ENCODE measurements around the gene DLG1. TPM values are rescaled to one million over a fixed set of nuclear protein-coding genes. Genes with fewer than 3 reads are reported as not detected.

Gene DLG1

GRCh38 chr3:196995646-196996355 is 302.6 kb downstream of the DLG1 start:
- Histone ChIP-seq H2BK120ac (ENCODE audit: low read depth, low read length) (no peak overlapping the region), H2BK15ac (ENCODE audit: low read depth, poor library complexity, severe bottlenecking) (no peak overlapping the region), H3K36me3 (ENCODE audit: control insufficient read depth in 1 of 2, insufficient read depth in 2 of 2, low read depth in 1 of 2, low read length in 2 of 2) (no peaks in the 10 kb centered on the region), H4K8ac (ENCODE audit: low read length) (no peak overlapping the region), H3K27ac (ENCODE audit: low read length, poor library complexity, severe bottlenecking) (no peak overlapping the region), H2BK5ac (ENCODE audit: low read depth, low read length, poor library complexity, severe bottlenecking) (no peak overlapping the region), H3K79me1 (replicated peaks; ENCODE audit: low read length, poor library complexity, severe bottlenecking) (no peaks in the 10 kb centered on the region), H3K9ac (ENCODE audit: low read length) (no peak overlapping the region), H3K9me3 (ENCODE audit: control insufficient read depth, low read length) (no peaks in the 10 kb centered on the region), H3K18ac (ENCODE audit: low read depth in 1 of 2, low read length in 2 of 2) (no peak overlapping the region), H2AFZ (ENCODE audit: low read depth, low read length) (no peak overlapping the region), H3K23ac (ENCODE audit: low read length in 2 of 2) (no peak overlapping the region), H3K4me3 (ENCODE audit: insufficient read depth in 1 of 2, low read depth in 1 of 2, low read length in 2 of 2) (no peak overlapping the region), H3K4ac (ENCODE audit: low read depth in 1 of 2, low read length in 2 of 2) (no peak overlapping the region), H2AK5ac (ENCODE audit: low read length, severe bottlenecking) (no peak overlapping the region), H2BK12ac (ENCODE audit: low read length in 2 of 2) (no peak overlapping the region), H4K91ac (ENCODE audit: low read length) (no peak overlapping the region), H3K4me1 (ENCODE audit: control insufficient read depth, insufficient read depth, low read depth, low read length) (peaks cover 3% of the 10 kb centered on the region), H3K14ac (ENCODE audit: low read length in 2 of 2) (no peak overlapping the region), H3K27me3 (ENCODE audit: control insufficient read depth in 1 of 2, insufficient read depth in 1 of 2, low read length in 2 of 2) (peaks cover under 1 to 10% of the 10 kb centered on the region in 2 experiments), H3K4me2 (ENCODE audit: low read length, poor library complexity, severe bottlenecking) (no peak overlapping the region)
- 89% methylated on average over 12 of the region's 14 CpGs for whole genome bisulfite sequencing
- no peak for DNase-seq

GRCh38 chr3:196995027-196995426 is 303.4 kb downstream of the DLG1 start:
- Histone ChIP-seq H4K91ac (ENCODE audit: low read length) (peak overlapping the region; percentile 1), H2BK12ac (ENCODE audit: low read length in 2 of 2) (no peak overlapping the region), H3K18ac (ENCODE audit: low read depth in 1 of 2, low read length in 2 of 2) (no peak overlapping the region), H3K79me1 (replicated peaks; ENCODE audit: low read length, poor library complexity, severe bottlenecking) (no peaks in the 10 kb centered on the region), H2AFZ (ENCODE audit: low read depth, low read length) (no peak overlapping the region), H2AK5ac (ENCODE audit: low read length, severe bottlenecking) (no peak overlapping the region), H2BK5ac (ENCODE audit: low read depth, low read length, poor library complexity, severe bottlenecking) (no peak overlapping the region), H3K14ac (ENCODE audit: low read length in 2 of 2) (peak overlapping the region in 1 of 2 experiments; percentile 88), H2BK120ac (ENCODE audit: low read depth, low read length) (no peak overlapping the region), H3K36me3 (ENCODE audit: control insufficient read depth in 1 of 2, insufficient read depth in 2 of 2, low read depth in 1 of 2, low read length in 2 of 2) (no peaks in the 10 kb centered on the region), H2BK15ac (ENCODE audit: low read depth, poor library complexity, severe bottlenecking) (no peak overlapping the region), H3K27me3 (ENCODE audit: control insufficient read depth in 1 of 2, insufficient read depth in 1 of 2, low read length in 2 of 2) (peaks cover 6 to 18% of the 10 kb centered on the region in 2 experiments), H3K23ac (ENCODE audit: low read length in 2 of 2) (no peak overlapping the region), H3K9me3 (ENCODE audit: control insufficient read depth, low read length) (no peaks in the 10 kb centered on the region), H3K9ac (ENCODE audit: low read length) (no peak overlapping the region), H3K4me3 (ENCODE audit: insufficient read depth in 1 of 2, low read depth in 1 of 2, low read length in 2 of 2) (no peak overlapping the region), H3K4me2 (ENCODE audit: low read length, poor library complexity, severe bottlenecking) (no peak overlapping the region), H3K4me1 (ENCODE audit: control insufficient read depth, insufficient read depth, low read depth, low read length) (peaks cover 4% of the 10 kb centered on the region), H3K27ac (ENCODE audit: low read length, poor library complexity, severe bottlenecking) (no peak overlapping the region), H3K4ac (ENCODE audit: low read depth in 1 of 2, low read length in 2 of 2) (no peak overlapping the region), H4K8ac (ENCODE audit: low read length) (no peak overlapping the region)
- 96% methylated on average over 19 of the region's 19 CpGs for WGBS
- DNase-seq, result no peak

GRCh38 chr3:196994056-196994455 is 304.4 kb downstream of the DLG1 start:
- H3K79me1 ChIP-seq (replicated peaks; ENCODE audit: low read length, poor library complexity, severe bottlenecking), result no peaks in the 10 kb centered on the region
- DNase-seq, result no peak
- H3K36me3 ChIP-seq (ENCODE audit: control insufficient read depth in 1 of 2, insufficient read depth in 2 of 2, low read depth in 1 of 2, low read length in 2 of 2), result no peaks in the 10 kb centered on the region
- no peak overlapping the region for H3K4me2 ChIP-seq (ENCODE audit: low read length, poor library complexity, severe bottlenecking)
- no peak overlapping the region for H4K8ac ChIP-seq (ENCODE audit: low read length)
- H2BK120ac ChIP-seq (ENCODE audit: low read depth, low read length), result no peak overlapping the region
- no peak overlapping the region for H3K14ac ChIP-seq (ENCODE audit: low read length in 2 of 2)
- H3K18ac ChIP-seq (ENCODE audit: low read depth in 1 of 2, low read length in 2 of 2), result no peak overlapping the region
- H3K4me1 ChIP-seq (ENCODE audit: control insufficient read depth, insufficient read depth, low read depth, low read length), result peaks cover 7% of the 10 kb centered on the region
- H4K91ac ChIP-seq (ENCODE audit: low read length), result no peak overlapping the region
- H3K9ac ChIP-seq (ENCODE audit: low read length), result no peak overlapping the region
- no peak overlapping the region for H2AK5ac ChIP-seq (ENCODE audit: low read length, severe bottlenecking)
- H3K4me3 ChIP-seq (ENCODE audit: insufficient read depth in 1 of 2, low read depth in 1 of 2, low read length in 2 of 2), result no peak overlapping the region
- H3K23ac ChIP-seq (ENCODE audit: low read length in 2 of 2), result no peak overlapping the region
- H2BK12ac ChIP-seq (ENCODE audit: low read length in 2 of 2), result no peak overlapping the region
- H3K27me3 ChIP-seq (ENCODE audit: control insufficient read depth in 1 of 2, insufficient read depth in 1 of 2, low read length in 2 of 2), result peaks cover 15 to 27% of the 10 kb centered on the region in 2 experiments
- no peaks in the 10 kb centered on the region for H3K9me3 ChIP-seq (ENCODE audit: control insufficient read depth, low read length)
- H2AFZ ChIP-seq (ENCODE audit: low read depth, low read length), result no peak overlapping the region
- 53% methylated on average over 16 of the region's 16 CpGs for WGBS
- no peak overlapping the region for H2BK5ac ChIP-seq (ENCODE audit: low read depth, low read length, poor library complexity, severe bottlenecking)
- no peak overlapping the region for H3K27ac ChIP-seq (ENCODE audit: low read length, poor library complexity, severe bottlenecking)
- H2BK15ac ChIP-seq (ENCODE audit: low read depth, poor library complexity, severe bottlenecking), result no peak overlapping the region
- H3K4ac ChIP-seq (ENCODE audit: low read depth in 1 of 2, low read length in 2 of 2), result no peak overlapping the region

Small RNA genes lying within 50 kb of the gene (small RNA-seq; reads per million reads assigned to genes)
- gene MIR4797 (ENCODE audit: low read depth), result not detected
